Progenitor cell of endocrine pancreas (in vitro differentiated cells): Measurements from ENCODE around the gene C1QTNF8. TPM values are rescaled to one million over a fixed set of nuclear protein-coding genes. Genes with fewer than 3 reads are reported as not detected.
"Not testable (repeated sequence)": the region's sequence is repeated elsewhere in the genome, so short reads cannot be mapped to it uniquely, and the experiment has no call there.

Experiments
- DNase-seq: peaks from one replicate; pipeline ENCODE4 v3.0.0; 2021; ENCODE audit warnings: low spot score; ENCODE audit not compliant: unreplicated experiment
- H3K27ac Mint-ChIP-seq: 2 replicates; pipeline ENCODE4 v1.8.0; 2021; ENCODE audit warnings: mild to moderate bottlenecking, moderate library complexity, mixed read lengths
- H3K27me3 Mint-ChIP-seq: 2 replicates; pipeline ENCODE4 v1.8.0; 2021; ENCODE audit warnings: mixed read lengths
- H3K36me3 Mint-ChIP-seq: 2 replicates; pipeline ENCODE4 v1.8.0; 2022; ENCODE audit warnings: mixed read lengths; ENCODE audit not compliant: insufficient read depth
- H3K4me1 Mint-ChIP-seq: 2 replicates; pipeline ENCODE4 v1.8.0; 2021; ENCODE audit warnings: low read depth, mixed read lengths
- H3K4me3 Mint-ChIP-seq: 2 replicates; pipeline ENCODE4 v1.8.0; 2021; ENCODE audit warnings: low read depth, mild to moderate bottlenecking, moderate library complexity, mixed read lengths
- H3K9me3 Mint-ChIP-seq: 2 replicates; pipeline ENCODE4 v1.8.0; 2021; ENCODE audit warnings: low read depth, mixed read lengths
- CTCF ChIP-seq: fragments of 200-600 bp; sonication (generic); IDR thresholded peaks from one replicate; pipeline ENCODE4 v1.5.0; 2021; ENCODE audit warnings: antibody characterized with exemption, mild to moderate bottlenecking; ENCODE audit not compliant: unreplicated experiment
- total RNA-seq: library from RNA; stranded (reverse); gene quantifications from 2 replicates; pipeline ENCODE4 v1.2.1, GENCODE V29; 2021

C1QTNF8 gene
- total RNA-seq, 1 donor from 2014 or later, result not detected

DNA sequence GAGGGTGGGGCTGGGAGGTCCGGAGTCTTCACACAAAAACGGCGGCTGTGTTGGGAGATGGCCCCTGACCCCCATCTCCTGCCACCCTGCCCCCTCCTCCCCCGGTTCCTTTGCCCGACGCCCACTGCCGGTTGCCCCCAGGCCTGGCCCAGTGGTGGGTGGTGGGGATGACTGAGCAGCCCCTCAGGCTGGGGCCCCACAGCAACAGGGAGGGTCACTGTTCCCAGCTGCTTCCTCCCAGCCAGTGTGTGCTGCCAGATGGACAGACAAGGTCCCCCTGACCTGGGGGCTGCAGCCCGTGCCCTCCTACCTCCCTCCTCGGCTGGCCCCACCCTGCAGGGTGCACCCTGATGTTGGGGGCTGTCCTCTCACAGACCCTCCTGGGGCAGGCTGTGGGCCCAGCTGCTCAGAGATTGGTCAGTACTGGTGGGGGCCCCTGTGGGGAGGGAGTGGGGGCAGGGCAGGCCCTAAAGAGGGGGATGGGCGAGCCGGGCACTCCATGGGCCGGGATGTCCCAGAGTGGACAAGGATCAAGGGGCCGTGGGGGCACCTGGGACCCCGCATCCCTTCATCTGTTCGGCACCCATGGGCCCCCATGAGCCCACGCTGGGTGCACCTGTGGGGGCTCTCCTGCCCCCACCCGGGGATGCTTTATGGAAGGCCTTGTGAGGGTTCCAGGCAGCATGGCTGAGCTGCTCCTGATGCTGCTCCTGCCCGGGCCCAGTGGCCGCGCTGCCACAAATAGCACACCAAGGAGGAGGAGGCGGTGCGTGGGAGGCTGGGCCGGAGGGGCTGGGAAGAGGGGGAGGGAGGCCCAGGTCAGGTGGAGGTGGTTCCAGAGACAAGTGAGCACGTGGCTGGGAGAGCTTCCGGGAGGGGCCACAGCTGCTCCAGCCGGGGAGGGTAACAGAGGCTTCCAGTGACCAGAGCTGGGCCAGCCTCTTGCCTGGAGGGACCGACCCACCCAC, 5.1 kb downstream of the C1QTNF8 start:
- Mint-ChIP-seq H3K4me1 (peaks cover 9% of the 10 kb centered on the region), H3K9me3 (no peaks in the 10 kb centered on the region), H3K27ac (no peak overlapping the region), H3K36me3 (no peaks in the 10 kb centered on the region), H3K27me3 (peaks cover 10% of the 10 kb centered on the region), H3K4me3 (no peak overlapping the region)
- DNase-seq, result no peak
- TF ChIP-seq CTCF, result no peak

- Mint-ChIP-seq H3K9me3 (peaks cover 8% of the 10 kb centered on the region), H3K27me3 (peaks cover 16% of the 10 kb centered on the region), H3K4me3 (no peak overlapping the region), H3K36me3 (peaks cover 1% of the 10 kb centered on the region), H3K27ac (no peak overlapping the region), H3K4me1 (peaks cover 9% of the 10 kb centered on the region)
- TF ChIP-seq CTCF, result peak; percentile 4
- DNase-seq, result no peak
Observed at GRCh38 chr16:1089822-1090619, 6.0 kb downstream of the C1QTNF8 start.

- peaks cover 8% of the 10 kb centered on the region for H3K9me3 Mint-ChIP-seq
- TF ChIP-seq CTCF, result no peak
- DNase-seq, result no peak
- peaks cover 9% of the 10 kb centered on the region for H3K4me1 Mint-ChIP-seq
- H3K36me3 Mint-ChIP-seq, result peaks cover 1% of the 10 kb centered on the region
- H3K27ac Mint-ChIP-seq, result no peak overlapping the region
- peaks cover 17% of the 10 kb centered on the region for H3K27me3 Mint-ChIP-seq
- no peak overlapping the region for H3K4me3 Mint-ChIP-seq
Observed at GRCh38 chr16:1089439-1089821, 6.6 kb downstream of the C1QTNF8 start.

DNA sequence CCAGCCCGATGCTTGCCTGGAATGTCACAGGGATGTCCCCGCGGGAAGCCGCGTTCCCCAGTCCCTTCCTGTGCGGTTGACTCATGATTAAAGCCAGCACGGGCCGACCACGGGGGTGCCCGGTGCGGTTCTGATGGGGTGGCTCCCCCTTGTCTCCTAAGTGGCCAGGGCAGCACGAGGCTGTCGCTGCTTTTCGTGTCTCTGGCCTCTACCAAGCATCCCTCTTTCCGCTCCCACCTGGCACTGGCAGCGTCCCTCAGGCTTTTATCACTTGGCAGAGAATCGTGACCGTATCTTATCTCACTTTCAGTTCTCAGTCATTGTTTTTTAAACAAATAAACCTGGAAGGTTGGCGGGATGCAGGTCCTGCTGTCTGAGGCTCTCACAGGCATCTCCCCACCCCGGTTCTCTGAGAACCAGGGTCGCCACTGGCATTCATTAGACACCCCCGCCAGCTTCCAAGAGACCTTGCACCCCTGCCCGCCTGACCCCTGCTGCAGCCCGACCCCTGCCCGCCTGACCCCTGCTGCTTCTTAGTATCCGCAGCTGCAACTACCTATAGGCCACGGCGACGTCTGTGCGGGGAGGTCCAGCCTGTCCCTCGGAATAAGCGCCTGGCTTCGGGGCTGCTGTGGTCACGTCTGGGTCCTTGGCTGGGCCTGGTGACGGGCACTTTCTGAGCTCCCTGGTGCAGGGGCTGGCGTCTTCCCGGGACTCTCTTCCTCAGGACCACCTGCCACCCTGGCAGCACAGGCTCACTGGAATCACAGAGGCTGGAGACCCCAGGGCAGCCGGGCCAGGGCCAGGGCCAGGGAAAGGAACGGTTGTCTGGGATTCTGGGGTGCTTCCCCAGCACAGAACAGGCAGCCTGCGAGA, 7.5 kb downstream of the C1QTNF8 start:
- TF ChIP-seq CTCF, result no peak
- Mint-ChIP-seq H3K9me3 (peaks cover 8% of the 10 kb centered on the region), H3K36me3 (peaks cover 1% of the 10 kb centered on the region), H3K4me1 (peaks cover 9% of the 10 kb centered on the region), H3K27me3 (peaks cover 17% of the 10 kb centered on the region), H3K27ac (no peak overlapping the region), H3K4me3 (no peak overlapping the region)
- DNase-seq, result no peak

DNA sequence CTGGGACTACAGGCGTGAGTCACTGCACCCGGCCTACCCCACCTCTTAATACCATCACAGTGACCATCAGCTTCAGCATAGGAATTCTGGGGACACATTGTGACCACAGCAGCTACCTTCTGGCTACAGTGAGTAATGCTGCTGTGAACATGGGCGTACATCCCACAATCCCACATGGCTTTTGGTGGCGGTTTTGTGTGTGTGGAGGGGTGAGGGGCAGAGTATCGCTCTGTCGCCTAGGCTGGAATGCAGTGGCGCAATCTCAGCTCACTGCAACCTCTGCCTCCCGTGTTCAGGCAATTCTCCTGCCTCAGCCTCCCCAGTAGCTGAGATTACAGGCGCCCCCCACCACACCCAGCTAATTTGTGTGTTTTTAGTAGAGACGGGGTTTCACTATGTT, 9.6 kb downstream of the C1QTNF8 start:
- H3K27ac Mint-ChIP-seq, H3K9me3 Mint-ChIP-seq, H3K4me3 Mint-ChIP-seq, DNase-seq, H3K36me3 Mint-ChIP-seq: not testable (repeated sequence)
- H3K4me1 Mint-ChIP-seq, result peaks cover 12% of the 10 kb centered on the region
- H3K27me3 Mint-ChIP-seq, result peaks cover 21% of the 10 kb centered on the region
